Fibroblast of mammary gland (primary cell): Measurements from ENCODE around the gene DPH6.
"Not testable (repeated sequence)": the region's sequence is repeated elsewhere in the genome, so short reads cannot be mapped to it uniquely, and the experiment has no call there.

ENCODE experiments used
- DNase-seq: peaks from one replicate; pipeline ENCODE4 v3.0.0-alpha.2; 2010; ENCODE audit warnings: low read depth
- H3K4me3 ChIP-seq: 2 replicates; pipeline ENCODE4 v1.5.1; 2011; ENCODE audit warnings: low read depth, mild to moderate bottlenecking, low read length, moderate library complexity; ENCODE audit not compliant: control insufficient read depth
- CTCF ChIP-seq: conservative IDR thresholded peaks from 2 replicates; pipeline ENCODE4 v1.5.1; 2011; ENCODE audit warnings: low read depth, low read length, inconsistent platforms; ENCODE audit not compliant: control insufficient read depth, insufficient read depth

Gene DPH6

GRCh38 chr15:35379972-35380371 lies 166.0 kb downstream of the DPH6 start:
- TF ChIP-seq CTCF: no peak
- no peak for DNase-seq
- no peak overlapping the region for H3K4me3 ChIP-seq

- not testable (repeated sequence) for DNase-seq, H3K4me3 ChIP-seq
Measured at GRCh38 chr15:35378454-35378853, 167.5 kb downstream of the DPH6 start.

- no peak overlapping the region for H3K4me3 ChIP-seq
- no peak for DNase-seq
- TF ChIP-seq CTCF: no peak
Measured at GRCh38 chr15:35376707-35377106, 169.3 kb downstream of the DPH6 start.

GRCh38 chr15:35374661-35375060 lies 171.3 kb downstream of the DPH6 start:
- no peak for DNase-seq
- no peak for TF ChIP-seq CTCF
- H3K4me3 ChIP-seq: no peak overlapping the region

- TF ChIP-seq CTCF: no peak
- H3K4me3 ChIP-seq: no peak overlapping the region
- DNase-seq: peak; percentile 58
Measured at GRCh38 chr15:35362195-35362829, 183.7 kb downstream of the DPH6 start.

- no peak overlapping the region for H3K4me3 ChIP-seq
- no peak for DNase-seq
- TF ChIP-seq CTCF: no peak
Measured at GRCh38 chr15:35358824-35359223, 187.1 kb downstream of the DPH6 start.

- no peak for TF ChIP-seq CTCF
- no peak for DNase-seq
- H3K4me3 ChIP-seq: no peak overlapping the region
Measured at GRCh38 chr15:35351059-35351458, 194.9 kb downstream of the DPH6 start.
